DOHH2 (cell line): Measurements from ENCODE around the gene KRT9.

Experiments
- EZH2phosphoT487 ChIP-seq: fragments of 200-600 bp; sonication (generic); IDR thresholded peaks from 2 replicates; pipeline ENCODE4 v1.6.1; 2017; ENCODE audit warnings: borderline replicate concordance, mild to moderate bottlenecking, antibody characterized with exemption, low read length, moderate library complexity, mixed read lengths
- TF ChIP-seq, protein P1 (sequence below): fragments of 200-600 bp; sonication (generic); IDR thresholded peaks from one replicate; pipeline ENCODE4 v1.5.1; 2014; ENCODE audit warnings: antibody characterized with exemption, mild to moderate bottlenecking, low read depth, low read length; ENCODE audit not compliant: poor library complexity, severe bottlenecking

DNA sequence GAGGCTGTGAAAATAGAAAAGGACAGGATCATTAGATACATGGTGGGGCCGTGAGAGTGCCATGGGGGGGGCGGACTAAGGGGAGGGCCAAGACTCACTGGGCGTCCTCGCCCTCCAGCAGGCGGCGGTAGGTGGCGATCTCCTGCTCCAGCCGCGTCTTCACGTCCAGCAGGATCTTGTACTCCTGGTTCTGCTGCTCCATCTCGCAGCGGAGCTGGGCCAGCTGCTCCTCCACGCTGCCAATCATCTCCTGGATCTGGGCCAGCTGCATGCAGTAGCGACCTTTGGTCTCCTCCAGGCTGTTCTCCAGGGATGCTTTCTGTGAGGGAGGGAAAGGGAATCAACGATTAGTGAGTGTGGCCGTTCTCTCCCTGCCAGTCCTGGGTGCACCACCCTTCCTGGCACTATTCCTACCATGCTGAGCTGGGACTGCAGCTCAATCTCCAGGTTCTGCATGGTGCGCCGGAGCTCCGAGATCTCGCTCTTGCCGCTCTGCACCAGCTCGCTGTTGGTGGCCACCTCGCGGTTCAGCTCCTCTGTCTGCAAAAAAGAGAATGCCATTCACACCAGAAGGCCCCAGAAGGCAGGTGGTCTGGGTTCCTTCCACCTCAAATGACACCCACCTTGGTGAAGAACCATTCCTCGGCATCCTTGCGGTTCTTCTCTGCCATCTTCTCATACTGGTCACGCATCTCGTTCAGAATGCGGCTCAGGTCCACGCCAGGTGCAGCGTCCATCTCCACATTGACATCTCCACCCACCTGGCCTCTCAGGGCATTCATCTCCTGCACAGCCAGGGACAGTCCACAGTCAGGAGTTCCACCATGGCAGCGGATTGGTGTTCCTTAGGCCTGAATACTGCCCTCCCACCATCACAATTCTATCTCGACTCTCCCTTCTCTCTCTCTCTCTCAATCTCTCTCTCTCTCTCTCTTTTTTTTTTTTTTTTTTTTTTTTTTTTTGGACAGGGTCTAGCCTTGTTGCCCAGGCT is 11.6 kb upstream of the KRT9 start:
- TF ChIP-seq, protein P1, sequence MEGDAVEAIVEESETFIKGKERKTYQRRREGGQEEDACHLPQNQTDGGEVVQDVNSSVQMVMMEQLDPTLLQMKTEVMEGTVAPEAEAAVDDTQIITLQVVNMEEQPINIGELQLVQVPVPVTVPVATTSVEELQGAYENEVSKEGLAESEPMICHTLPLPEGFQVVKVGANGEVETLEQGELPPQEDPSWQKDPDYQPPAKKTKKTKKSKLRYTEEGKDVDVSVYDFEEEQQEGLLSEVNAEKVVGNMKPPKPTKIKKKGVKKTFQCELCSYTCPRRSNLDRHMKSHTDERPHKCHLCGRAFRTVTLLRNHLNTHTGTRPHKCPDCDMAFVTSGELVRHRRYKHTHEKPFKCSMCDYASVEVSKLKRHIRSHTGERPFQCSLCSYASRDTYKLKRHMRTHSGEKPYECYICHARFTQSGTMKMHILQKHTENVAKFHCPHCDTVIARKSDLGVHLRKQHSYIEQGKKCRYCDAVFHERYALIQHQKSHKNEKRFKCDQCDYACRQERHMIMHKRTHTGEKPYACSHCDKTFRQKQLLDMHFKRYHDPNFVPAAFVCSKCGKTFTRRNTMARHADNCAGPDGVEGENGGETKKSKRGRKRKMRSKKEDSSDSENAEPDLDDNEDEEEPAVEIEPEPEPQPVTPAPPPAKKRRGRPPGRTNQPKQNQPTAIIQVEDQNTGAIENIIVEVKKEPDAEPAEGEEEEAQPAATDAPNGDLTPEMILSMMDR, result no peak
- no peak for TF ChIP-seq EZH2phosphoT487
